ENCODE results near the gene CABLES1.

Gene CABLES1

DNA sequence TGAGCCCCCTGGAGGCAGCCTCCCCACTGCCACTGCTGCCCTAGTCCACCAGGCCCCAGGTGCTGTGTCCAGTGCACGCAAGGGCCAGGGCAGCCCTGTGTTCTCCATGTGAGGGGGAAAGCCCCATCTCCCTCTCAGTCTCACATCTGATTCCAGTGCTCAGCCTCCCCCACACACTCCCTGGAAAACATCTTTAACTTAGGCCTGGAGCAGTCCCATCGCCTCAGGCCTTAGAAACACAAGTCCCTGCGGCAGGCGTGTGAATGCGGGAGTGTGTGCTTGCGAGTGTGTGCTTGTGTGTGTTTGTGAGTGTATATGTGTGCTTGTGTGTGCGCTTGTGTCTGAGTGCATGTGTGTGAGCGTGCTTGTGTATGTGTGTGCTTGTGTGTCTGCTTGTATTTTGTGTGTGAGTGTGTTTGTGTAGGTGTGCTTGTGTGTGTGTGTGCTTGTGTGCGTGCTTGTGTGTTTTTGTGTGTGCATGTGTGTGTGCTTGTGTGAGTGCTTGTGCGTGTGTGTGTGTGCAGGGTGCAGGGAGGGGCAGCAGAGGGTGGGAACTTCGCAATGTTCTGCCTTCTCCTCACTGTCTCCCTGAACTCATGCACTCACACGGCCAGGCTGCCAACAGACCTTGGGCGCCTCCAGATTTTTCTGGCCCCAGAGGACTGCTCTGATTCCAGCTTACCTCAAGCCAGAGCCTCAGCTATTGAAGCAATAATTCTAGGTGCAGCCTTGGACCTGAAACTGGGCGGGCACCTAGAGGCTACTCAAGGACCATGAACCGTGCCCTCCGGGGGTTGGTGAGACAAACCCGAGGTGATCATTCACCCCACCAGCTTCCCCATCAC, 139.6 kb downstream of the CABLES1 start:
- no peaks in the 10 kb centered on the region for H3K79me1 ChIP-seq (ENCODE audit: low read depth, low read length)
- no peaks in the 10 kb centered on the region for H3K36me3 ChIP-seq (replicated peaks in 1 of 2; ENCODE audit: control insufficient read depth in 2 of 2, insufficient read depth in 2 of 2, low read length in 2 of 2)
- H4K8ac ChIP-seq (ENCODE audit: low read depth, low read length), result no peak overlapping the region
- peaks cover 0 to 5% of the 10 kb centered on the region in 2 donors for H3K4me1 ChIP-seq (ENCODE audit: control insufficient read depth in 2 of 2, insufficient read depth in 1 of 2, low read depth in 1 of 2, low read length in 2 of 2)
- no peak overlapping the region for H2BK5ac ChIP-seq (ENCODE audit: low read length)
- H3K4ac ChIP-seq (ENCODE audit: low read length), result no peak overlapping the region
- H3K27me3 ChIP-seq (ENCODE audit: control insufficient read depth in 3 of 3, insufficient read depth in 3 of 3, low read depth in 1 of 3, low read length in 3 of 3), result no peaks in the 10 kb centered on the region
- H2BK120ac ChIP-seq (ENCODE audit: low read depth, low read length), result no peak overlapping the region
- H2BK12ac ChIP-seq (ENCODE audit: low read length), result no peak overlapping the region
- WGBS, 2 donors (ENCODE audit: extremely low coverage in 2 of 2, insufficient read length in 2 of 2, insufficient replicate concordance in 1 of 2), result no CpG with 5 or more reads among the region's 17 CpGs
- H3K9ac ChIP-seq (ENCODE audit: low read depth, low read length, poor library complexity), result no peak overlapping the region
- H3K27ac ChIP-seq (replicated peaks; ENCODE audit: low read length), result no peak overlapping the region
- H3K18ac ChIP-seq (ENCODE audit: low read length), result peak overlapping the region; percentile 63
- H3K4me3 ChIP-seq (ENCODE audit: low read length in 2 of 2), result peak overlapping the region in 1 of 2 donors; percentile 41
- H2AFZ ChIP-seq (ENCODE audit: low read length), result no peak overlapping the region
- no peak overlapping the region for H3K23ac ChIP-seq (ENCODE audit: low read depth, low read length, poor library complexity)
- H2AK5ac ChIP-seq (ENCODE audit: low read depth, low read length), result no peak overlapping the region
- H2BK15ac ChIP-seq (ENCODE audit: low read length), result no peak overlapping the region
- peak overlapping the region; percentile 41 for H3K14ac ChIP-seq (ENCODE audit: low read length)
- H3K9me3 ChIP-seq (replicated peaks in 1 of 2; ENCODE audit: control insufficient read depth in 2 of 2, insufficient read depth in 1 of 2, low read depth in 1 of 2, low read length in 2 of 2), result peaks cover 6 to 31% of the 10 kb centered on the region in 2 donors
- H4K91ac ChIP-seq (ENCODE audit: low read depth, low read length, poor library complexity), result no peak overlapping the region
- no peak for DNase-seq (ENCODE audit: low spot score)
- no peak overlapping the region for H3K4me2 ChIP-seq (ENCODE audit: insufficient read depth, low read length, poor library complexity, severe bottlenecking)

DNA sequence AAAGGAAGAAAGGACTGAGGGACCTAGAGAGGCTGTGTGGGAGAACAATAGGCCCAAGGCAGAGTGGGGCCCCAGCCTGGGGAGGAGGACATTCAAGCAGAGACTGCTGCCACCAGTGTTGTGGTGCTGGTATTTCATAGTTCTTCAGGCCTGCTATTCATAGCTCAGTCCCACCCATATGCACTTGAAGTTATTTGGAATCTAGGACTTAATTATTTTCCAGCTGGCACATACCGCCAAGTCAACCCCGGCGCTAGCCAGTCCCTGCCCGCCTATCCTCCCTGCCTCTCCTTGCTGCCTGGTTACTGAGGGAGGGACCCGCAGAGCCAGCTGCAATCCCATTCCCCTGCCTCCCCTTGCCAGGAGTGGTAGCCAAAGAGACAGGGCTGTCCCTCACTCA, 141.2 kb downstream of the CABLES1 start:
- H3K27ac ChIP-seq (replicated peaks; ENCODE audit: low read length), result no peak overlapping the region
- no peak overlapping the region for H2BK5ac ChIP-seq (ENCODE audit: low read length)
- H3K14ac ChIP-seq (ENCODE audit: low read length), result peak overlapping the region; percentile 72
- no peak for DNase-seq (ENCODE audit: low spot score)
- H3K9me3 ChIP-seq (replicated peaks in 1 of 2; ENCODE audit: control insufficient read depth in 2 of 2, insufficient read depth in 1 of 2, low read depth in 1 of 2, low read length in 2 of 2), result peaks cover 4 to 22% of the 10 kb centered on the region in 2 donors
- peaks cover 0 to 5% of the 10 kb centered on the region in 2 donors for H3K4me1 ChIP-seq (ENCODE audit: control insufficient read depth in 2 of 2, insufficient read depth in 1 of 2, low read depth in 1 of 2, low read length in 2 of 2)
- no peak overlapping the region for H3K23ac ChIP-seq (ENCODE audit: low read depth, low read length, poor library complexity)
- H2AFZ ChIP-seq (ENCODE audit: low read length), result no peak overlapping the region
- peak overlapping the region; percentile 38 for H3K18ac ChIP-seq (ENCODE audit: low read length)
- WGBS, 2 donors (ENCODE audit: extremely low coverage in 2 of 2, insufficient read length in 2 of 2, insufficient replicate concordance in 1 of 2), result no CpG with 5 or more reads among the region's 5 CpGs
- H3K4me3 ChIP-seq (ENCODE audit: low read length in 2 of 2), result no peak overlapping the region
- H3K79me1 ChIP-seq (ENCODE audit: low read depth, low read length), result no peaks in the 10 kb centered on the region
- no peak overlapping the region for H2BK15ac ChIP-seq (ENCODE audit: low read length)
- no peak overlapping the region for H4K8ac ChIP-seq (ENCODE audit: low read depth, low read length)
- no peak overlapping the region for H3K9ac ChIP-seq (ENCODE audit: low read depth, low read length, poor library complexity)
- no peaks in the 10 kb centered on the region for H3K27me3 ChIP-seq (ENCODE audit: control insufficient read depth in 3 of 3, insufficient read depth in 3 of 3, low read depth in 1 of 3, low read length in 3 of 3)
- no peak overlapping the region for H4K91ac ChIP-seq (ENCODE audit: low read depth, low read length, poor library complexity)
- no peaks in the 10 kb centered on the region for H3K36me3 ChIP-seq (replicated peaks in 1 of 2; ENCODE audit: control insufficient read depth in 2 of 2, insufficient read depth in 2 of 2, low read length in 2 of 2)
- H2AK5ac ChIP-seq (ENCODE audit: low read depth, low read length), result no peak overlapping the region
- no peak overlapping the region for H2BK120ac ChIP-seq (ENCODE audit: low read depth, low read length)
- no peak overlapping the region for H3K4me2 ChIP-seq (ENCODE audit: insufficient read depth, low read length, poor library complexity, severe bottlenecking)
- no peak overlapping the region for H2BK12ac ChIP-seq (ENCODE audit: low read length)
- H3K4ac ChIP-seq (ENCODE audit: low read length), result no peak overlapping the region

DNA sequence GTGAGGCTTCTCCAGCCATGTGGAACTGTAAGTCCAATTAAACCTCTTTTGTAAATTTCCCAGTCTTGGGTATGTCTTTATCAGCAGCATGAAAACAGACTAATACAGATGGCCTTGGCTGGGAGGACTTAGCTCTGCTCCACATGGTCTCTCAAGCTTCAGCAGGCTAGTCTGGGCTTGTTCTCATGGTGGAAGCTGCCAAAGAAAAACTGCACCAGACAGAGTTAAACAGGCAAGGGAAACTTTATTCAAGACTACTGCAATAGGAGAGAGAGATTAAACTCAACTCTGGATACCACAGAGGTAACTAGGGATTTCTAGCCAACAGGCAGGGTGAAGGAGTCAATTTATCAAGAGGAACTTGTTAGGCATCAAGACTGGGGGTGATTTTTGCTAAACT, 142.1 kb downstream of the CABLES1 start:
- no peak overlapping the region for H4K8ac ChIP-seq (ENCODE audit: low read depth, low read length)
- no peak overlapping the region for H3K14ac ChIP-seq (ENCODE audit: low read length)
- H3K4ac ChIP-seq (ENCODE audit: low read length), result no peak overlapping the region
- H3K4me1 ChIP-seq (ENCODE audit: control insufficient read depth in 2 of 2, insufficient read depth in 1 of 2, low read depth in 1 of 2, low read length in 2 of 2), result peaks cover 0 to 5% of the 10 kb centered on the region in 2 donors
- no peak overlapping the region for H3K4me2 ChIP-seq (ENCODE audit: insufficient read depth, low read length, poor library complexity, severe bottlenecking)
- H3K36me3 ChIP-seq (replicated peaks in 1 of 2; ENCODE audit: control insufficient read depth in 2 of 2, insufficient read depth in 2 of 2, low read length in 2 of 2), result no peaks in the 10 kb centered on the region
- no peak overlapping the region for H3K23ac ChIP-seq (ENCODE audit: low read depth, low read length, poor library complexity)
- H3K9me3 ChIP-seq (replicated peaks in 1 of 2; ENCODE audit: control insufficient read depth in 2 of 2, insufficient read depth in 1 of 2, low read depth in 1 of 2, low read length in 2 of 2), result peaks cover 4 to 17% of the 10 kb centered on the region in 2 donors
- DNase-seq (ENCODE audit: low spot score), result no peak
- no peak overlapping the region for H3K27ac ChIP-seq (replicated peaks; ENCODE audit: low read length)
- no peaks in the 10 kb centered on the region for H3K27me3 ChIP-seq (ENCODE audit: control insufficient read depth in 3 of 3, insufficient read depth in 3 of 3, low read depth in 1 of 3, low read length in 3 of 3)
- H3K9ac ChIP-seq (ENCODE audit: low read depth, low read length, poor library complexity), result no peak overlapping the region
- H3K18ac ChIP-seq (ENCODE audit: low read length), result no peak overlapping the region
- H2BK5ac ChIP-seq (ENCODE audit: low read length), result no peak overlapping the region
- H2AFZ ChIP-seq (ENCODE audit: low read length), result no peak overlapping the region
- no peaks in the 10 kb centered on the region for H3K79me1 ChIP-seq (ENCODE audit: low read depth, low read length)
- no peak overlapping the region for H2BK12ac ChIP-seq (ENCODE audit: low read length)
- H3K4me3 ChIP-seq (ENCODE audit: low read length in 2 of 2), result no peak overlapping the region
- no peak overlapping the region for H4K91ac ChIP-seq (ENCODE audit: low read depth, low read length, poor library complexity)
- no peak overlapping the region for H2AK5ac ChIP-seq (ENCODE audit: low read depth, low read length)
- no peak overlapping the region for H2BK120ac ChIP-seq (ENCODE audit: low read depth, low read length)
- H2BK15ac ChIP-seq (ENCODE audit: low read length), result no peak overlapping the region

DNA sequence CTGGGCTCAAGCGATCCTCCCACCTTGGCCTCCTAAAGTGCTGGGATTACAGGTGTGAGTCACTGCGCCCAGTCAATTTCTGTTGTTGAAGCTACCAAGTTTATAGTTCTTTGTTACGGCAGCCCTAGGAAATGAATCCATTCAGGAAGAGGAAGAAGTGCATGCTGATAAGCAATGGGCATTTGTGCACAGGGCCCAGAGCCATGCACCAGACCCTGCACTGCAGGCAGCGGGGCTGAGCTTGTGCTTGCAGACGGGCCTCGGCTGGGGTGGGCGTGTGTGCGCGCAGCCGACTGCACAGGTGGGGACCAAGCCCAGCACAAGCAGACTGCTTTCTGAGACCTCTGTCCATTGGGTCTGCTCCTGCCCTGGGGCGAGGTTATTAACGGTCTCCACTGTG, 144.6 kb downstream of the CABLES1 start:
- Histone ChIP-seq H4K8ac (ENCODE audit: low read depth, low read length) (no peak overlapping the region), H3K27me3 (ENCODE audit: control insufficient read depth in 3 of 3, insufficient read depth in 3 of 3, low read depth in 1 of 3, low read length in 3 of 3) (no peaks in the 10 kb centered on the region), H3K9me3 (replicated peaks in 1 of 2; ENCODE audit: control insufficient read depth in 2 of 2, insufficient read depth in 1 of 2, low read depth in 1 of 2, low read length in 2 of 2) (peaks cover 4 to 17% of the 10 kb centered on the region in 2 donors), H3K9ac (ENCODE audit: low read depth, low read length, poor library complexity) (peak overlapping the region; percentile 15), H3K14ac (ENCODE audit: low read length) (no peak overlapping the region), H2BK120ac (ENCODE audit: low read depth, low read length) (no peak overlapping the region), H2BK12ac (ENCODE audit: low read length) (no peak overlapping the region), H2AK5ac (ENCODE audit: low read depth, low read length) (peak overlapping the region; percentile 51), H3K23ac (ENCODE audit: low read depth, low read length, poor library complexity) (peak overlapping the region; percentile 30), H3K4ac (ENCODE audit: low read length) (no peak overlapping the region), H3K4me2 (ENCODE audit: insufficient read depth, low read length, poor library complexity, severe bottlenecking) (no peak overlapping the region), H3K4me1 (ENCODE audit: control insufficient read depth in 2 of 2, insufficient read depth in 1 of 2, low read depth in 1 of 2, low read length in 2 of 2) (peaks cover 5 to 10% of the 10 kb centered on the region in 2 donors), H3K79me1 (ENCODE audit: low read depth, low read length) (no peaks in the 10 kb centered on the region), H3K4me3 (ENCODE audit: low read length in 2 of 2) (no peak overlapping the region), H2AFZ (ENCODE audit: low read length) (no peak overlapping the region), H4K91ac (ENCODE audit: low read depth, low read length, poor library complexity) (no peak overlapping the region), H3K18ac (ENCODE audit: low read length) (peak overlapping the region; percentile 25), H2BK5ac (ENCODE audit: low read length) (no peak overlapping the region), H2BK15ac (ENCODE audit: low read length) (no peak overlapping the region), H3K36me3 (replicated peaks in 1 of 2; ENCODE audit: control insufficient read depth in 2 of 2, insufficient read depth in 2 of 2, low read length in 2 of 2) (no peaks in the 10 kb centered on the region), H3K27ac (replicated peaks; ENCODE audit: low read length) (no peak overlapping the region)
- no peak for DNase-seq (ENCODE audit: low spot score)
- WGBS, 2 donors (ENCODE audit: extremely low coverage in 2 of 2, insufficient read length in 2 of 2, insufficient replicate concordance in 1 of 2), result no CpG with 5 or more reads among the region's 12 CpGs

All from neuronal stem cell (in vitro differentiated cells).